A673 (cell line): Measurements from ENCODE around the gene HVCN1.

ENCODE experiments used
- EZH2 ChIP-seq: fragments of 200-600 bp; sonication (generic); IDR thresholded peaks from 2 replicates; pipeline ENCODE4 v1.6.1; 2017; ENCODE audit warnings: borderline replicate concordance, low read depth, mild to moderate bottlenecking, mixed read lengths, antibody characterized with exemption, low read length; ENCODE audit not compliant: poor library complexity, severe bottlenecking
- TF ChIP-seq, protein P1 (sequence below): fragments of 300-800, 200-600 bp; sonication (generic); conservative IDR thresholded peaks from 2 replicates; pipeline ENCODE4 v1.5.1; 2017; ENCODE audit warnings: low read depth, mild to moderate bottlenecking, antibody characterized with exemption, low read length, moderate library complexity, mixed read lengths

GRCh38 chr12:110679201-110679600, 9.7 kb downstream of the HVCN1 start:
- TF ChIP-seq, protein P1, sequence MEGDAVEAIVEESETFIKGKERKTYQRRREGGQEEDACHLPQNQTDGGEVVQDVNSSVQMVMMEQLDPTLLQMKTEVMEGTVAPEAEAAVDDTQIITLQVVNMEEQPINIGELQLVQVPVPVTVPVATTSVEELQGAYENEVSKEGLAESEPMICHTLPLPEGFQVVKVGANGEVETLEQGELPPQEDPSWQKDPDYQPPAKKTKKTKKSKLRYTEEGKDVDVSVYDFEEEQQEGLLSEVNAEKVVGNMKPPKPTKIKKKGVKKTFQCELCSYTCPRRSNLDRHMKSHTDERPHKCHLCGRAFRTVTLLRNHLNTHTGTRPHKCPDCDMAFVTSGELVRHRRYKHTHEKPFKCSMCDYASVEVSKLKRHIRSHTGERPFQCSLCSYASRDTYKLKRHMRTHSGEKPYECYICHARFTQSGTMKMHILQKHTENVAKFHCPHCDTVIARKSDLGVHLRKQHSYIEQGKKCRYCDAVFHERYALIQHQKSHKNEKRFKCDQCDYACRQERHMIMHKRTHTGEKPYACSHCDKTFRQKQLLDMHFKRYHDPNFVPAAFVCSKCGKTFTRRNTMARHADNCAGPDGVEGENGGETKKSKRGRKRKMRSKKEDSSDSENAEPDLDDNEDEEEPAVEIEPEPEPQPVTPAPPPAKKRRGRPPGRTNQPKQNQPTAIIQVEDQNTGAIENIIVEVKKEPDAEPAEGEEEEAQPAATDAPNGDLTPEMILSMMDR = no peak
- no peak for TF ChIP-seq EZH2
